ENCODE results near the gene RPAP2.
A peak's percentile ranks its signal among the peaks of the same experiment; 100 is the strongest.
"Not testable (repeated sequence)": the region's sequence is repeated elsewhere in the genome, so short reads cannot be mapped to it uniquely, and the experiment has no call there.

Gene RPAP2

DNA sequence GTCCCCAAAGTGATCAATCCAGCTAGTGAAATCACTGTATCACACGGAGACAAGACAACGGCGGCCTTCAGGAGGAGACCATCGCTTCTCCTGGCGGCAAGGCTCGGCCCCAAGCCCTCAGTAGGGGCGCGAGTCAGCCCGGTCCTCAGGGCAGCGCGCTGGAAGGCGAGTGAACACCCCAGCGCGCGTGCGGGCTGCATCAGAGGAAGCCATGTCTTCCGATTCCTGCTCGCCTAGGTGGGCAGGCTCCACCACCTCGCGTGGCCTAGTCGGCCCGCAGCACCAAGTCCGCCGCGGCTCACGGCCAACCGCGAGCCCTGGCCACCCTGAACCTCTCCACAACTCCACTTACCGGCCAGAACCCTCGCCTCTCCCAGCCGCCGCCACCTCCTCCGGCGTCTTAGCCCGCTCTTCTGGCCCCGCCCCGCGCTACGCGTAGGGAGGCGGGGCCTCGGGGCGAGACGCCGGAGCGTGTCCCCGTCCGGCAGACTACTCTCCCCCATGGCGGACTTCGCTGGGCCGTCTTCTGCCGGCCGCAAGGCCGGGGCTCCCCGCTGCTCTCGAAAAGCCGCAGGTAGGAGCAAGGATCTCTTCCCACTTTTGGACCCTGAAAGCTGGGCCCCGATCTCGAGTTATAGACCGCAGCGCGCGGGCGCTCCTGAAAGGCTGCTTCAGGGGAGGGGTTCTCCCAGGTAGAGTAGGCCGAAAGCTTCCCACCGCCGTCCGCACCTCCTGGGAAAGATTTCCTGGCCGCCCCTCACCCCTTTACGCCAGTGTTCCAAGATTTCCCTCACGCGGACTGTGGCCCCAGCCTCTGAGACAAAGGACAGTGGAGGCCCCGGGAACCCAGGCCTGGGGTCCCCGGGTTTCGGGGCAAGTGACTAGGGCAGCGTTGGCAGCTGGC, at the start of gene RPAP2, which contains the start of gene GLMN:
Gene RPAP2 (plus strand): TSS at position 487 of the 904 bp plus-strand sequence. CDS start 15 bp downstream, at position 502.
Gene GLMN (minus strand): TSS at position 415 of the 904 bp plus-strand sequence. CDS start 988 bp downstream, outside the sequence.
- DNase-seq (ENCODE audit: low spot score) = peak; percentile 85

DNA sequence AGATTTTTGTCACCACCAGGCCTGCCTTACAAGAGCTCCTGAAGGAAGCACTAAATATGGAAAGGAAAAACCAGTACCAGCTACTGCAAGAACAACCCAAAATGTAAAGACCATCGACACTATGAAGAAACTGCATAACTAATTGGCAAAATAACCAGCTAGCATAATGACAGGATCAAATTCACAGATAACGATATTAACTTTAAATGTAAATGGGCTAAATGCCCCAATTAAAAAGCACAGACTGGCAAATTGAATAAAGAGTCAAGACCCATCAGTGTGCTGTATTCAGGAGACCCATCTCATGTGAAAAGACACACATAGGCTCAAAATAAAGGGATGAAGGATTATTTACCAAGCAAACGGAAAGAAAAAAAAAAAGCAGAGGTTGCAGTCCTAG, 44.1 kb upstream of the RPAP2 start:
- not testable (repeated sequence) for DNase-seq (ENCODE audit: low spot score)

DNA sequence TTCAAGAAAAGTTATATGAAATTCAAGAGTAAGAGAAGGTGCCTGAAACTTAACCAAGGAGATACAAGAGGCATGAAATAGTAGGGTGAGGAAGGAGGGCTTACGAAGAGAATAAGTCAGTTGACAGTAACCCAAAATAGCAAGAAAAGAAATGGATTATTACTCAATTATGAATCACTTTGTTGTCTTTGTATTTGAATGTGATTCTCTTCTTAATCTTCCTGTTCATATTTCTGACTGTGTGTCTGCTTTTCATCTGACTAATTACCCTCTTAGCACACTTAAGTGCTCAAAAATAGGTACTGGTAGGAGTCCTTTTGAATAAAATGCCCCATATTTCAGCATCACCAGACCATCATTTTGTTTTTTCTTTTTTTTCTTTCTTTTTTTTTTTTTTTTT, 39.5 kb upstream of the RPAP2 start:
- DNase-seq (ENCODE audit: low spot score) = peak; percentile 30

DNA sequence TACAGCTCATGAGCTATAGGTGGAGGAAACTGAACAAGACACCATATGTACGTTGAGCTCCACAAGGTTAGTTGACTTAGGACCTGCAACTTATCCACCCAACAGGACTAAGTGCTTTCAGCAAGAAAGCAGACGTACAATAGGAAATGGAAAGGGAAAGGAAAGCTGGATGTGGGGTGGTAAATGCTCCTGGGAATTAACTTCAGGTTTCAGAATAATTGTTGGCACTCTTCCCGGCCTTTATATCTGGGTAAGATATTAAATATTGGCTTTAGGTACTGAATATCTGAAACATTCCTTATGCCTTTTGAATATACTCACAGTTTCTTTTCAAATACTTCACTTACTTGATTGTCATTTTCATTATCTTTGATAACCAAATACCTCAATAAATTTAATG, 36.3 kb upstream of the RPAP2 start:
- DNase-seq (ENCODE audit: low spot score) = no peak

DNA sequence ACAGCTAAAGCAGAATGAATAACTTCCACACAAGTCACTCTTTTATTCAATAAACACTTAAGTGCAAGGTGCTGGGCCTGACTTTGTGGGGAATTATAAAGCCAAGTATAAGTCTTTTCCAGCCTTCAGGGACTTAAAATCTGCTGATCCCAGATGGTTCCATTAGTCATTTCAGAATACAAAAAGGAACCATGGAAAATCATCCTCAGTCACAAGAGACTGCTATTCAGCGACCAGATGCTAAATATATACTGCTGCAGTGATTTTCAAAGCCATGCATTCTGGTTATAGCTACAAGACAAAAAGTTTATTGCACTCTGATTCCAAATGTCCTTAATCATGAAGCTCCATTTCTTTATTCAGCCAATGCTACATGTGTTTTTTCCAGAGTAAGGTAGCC, 25.8 kb upstream of the RPAP2 start:
- no peak for DNase-seq (ENCODE audit: low spot score)

DNA sequence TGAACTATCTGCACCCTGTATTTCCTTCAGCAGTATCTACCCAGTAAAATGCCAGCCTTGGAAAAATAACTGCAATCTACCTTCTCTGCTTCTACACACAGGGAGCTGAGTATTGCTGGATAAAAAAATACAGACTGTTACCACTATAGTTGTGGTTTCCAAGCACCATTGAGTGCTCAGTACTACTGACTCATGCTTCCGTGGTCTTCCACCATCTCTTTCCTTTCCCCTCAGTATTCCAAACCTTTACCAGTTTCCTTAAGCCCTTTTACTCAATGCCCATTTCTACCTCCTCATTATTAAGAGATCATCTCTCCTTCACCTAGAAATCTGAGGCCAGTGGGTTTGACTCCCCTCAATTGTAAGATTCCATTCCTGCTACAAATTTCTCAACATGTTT, 23.9 kb upstream of the RPAP2 start:
- no peak for DNase-seq (ENCODE audit: low spot score)

DNA sequence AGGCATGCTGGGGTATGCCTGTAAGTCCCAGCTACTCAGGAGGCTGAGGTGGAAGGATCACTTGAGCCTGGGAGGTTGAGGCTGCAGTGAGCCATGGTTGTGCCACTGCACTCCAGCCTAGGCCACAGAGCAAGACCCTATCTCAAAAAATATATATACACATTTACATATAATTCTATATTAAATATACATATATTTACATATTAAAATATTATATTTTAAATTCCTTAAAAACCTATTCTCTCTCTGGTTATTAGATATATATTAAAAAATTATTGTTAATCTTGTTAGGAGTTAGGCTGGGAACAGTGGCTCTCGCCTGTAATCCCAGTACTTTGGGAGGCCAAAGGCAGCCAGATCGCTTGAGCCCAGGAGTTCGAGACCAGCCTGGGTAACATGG, 22.8 kb upstream of the RPAP2 start:
- DNase-seq (ENCODE audit: low spot score) = no peak

DNA sequence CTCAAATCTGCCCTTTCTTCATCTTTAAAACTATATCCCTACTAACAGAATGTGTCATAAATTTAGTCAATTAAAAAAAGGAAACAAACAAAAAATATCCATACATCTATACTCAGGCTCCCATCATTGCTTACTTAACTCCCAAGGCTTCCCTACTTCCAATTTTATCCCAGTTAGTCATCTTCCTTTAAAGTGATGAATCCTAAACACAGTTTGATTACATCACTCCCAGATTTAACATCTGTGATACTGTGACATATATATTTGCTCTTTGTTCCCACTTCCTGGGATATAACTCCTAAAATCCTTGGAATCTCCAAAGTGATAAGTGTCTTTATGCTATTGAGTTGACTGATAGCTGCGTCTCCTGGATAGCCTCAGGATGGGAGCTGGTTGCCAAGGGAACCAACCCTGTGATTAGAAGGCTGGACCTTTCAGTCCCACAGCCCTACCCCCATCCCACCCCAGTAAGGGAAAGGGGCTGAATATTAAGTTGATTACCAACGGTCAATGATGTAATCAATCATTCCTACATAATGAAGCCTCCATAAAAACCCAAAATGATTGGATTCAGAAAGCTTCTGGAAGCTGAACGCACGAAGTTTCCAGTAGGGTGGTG, 21.6 kb upstream of the RPAP2 start:
- no peak for DNase-seq (ENCODE audit: low spot score)

DNA sequence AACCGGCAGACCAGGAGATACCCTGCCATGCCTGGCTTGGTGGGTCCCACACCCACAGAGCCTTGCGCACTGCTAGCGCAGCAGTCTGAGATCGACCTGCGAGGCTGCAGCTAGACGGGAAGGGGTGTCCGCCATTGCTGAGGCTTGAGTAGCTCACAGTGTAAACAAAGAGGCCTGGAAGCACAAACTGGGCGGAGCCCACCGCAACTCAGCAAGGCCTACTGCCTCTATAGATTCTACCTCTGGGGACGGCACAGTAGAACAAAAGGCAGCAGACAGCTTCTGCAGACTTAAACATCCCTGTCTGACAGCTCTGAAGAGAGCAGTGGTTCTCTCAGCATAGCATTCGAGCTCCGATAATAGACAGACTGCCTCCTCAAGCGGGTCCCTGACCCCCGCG, 19.1 kb upstream of the RPAP2 start:
- not testable (repeated sequence) for DNase-seq (ENCODE audit: low spot score)

DNA sequence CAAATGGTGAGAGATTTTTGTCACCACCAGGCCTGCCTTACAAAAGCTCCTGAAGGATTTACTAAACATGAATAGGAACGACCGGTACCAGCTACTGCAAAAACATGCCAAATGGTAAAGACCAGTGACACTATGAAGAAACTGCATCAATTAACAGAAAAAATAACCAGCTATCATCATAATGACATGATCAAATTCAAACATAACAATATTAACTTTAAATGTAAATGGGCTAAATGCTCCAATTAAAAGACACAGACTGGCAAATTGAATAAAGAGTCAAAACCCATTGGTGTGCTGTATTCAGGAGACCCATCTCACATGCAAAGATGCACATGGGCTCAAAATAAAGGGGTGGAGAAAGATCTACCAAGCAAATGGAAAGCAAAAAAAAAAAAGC, 17.4 kb upstream of the RPAP2 start:
- DNase-seq (ENCODE audit: low spot score) = not testable (repeated sequence)

DNA sequence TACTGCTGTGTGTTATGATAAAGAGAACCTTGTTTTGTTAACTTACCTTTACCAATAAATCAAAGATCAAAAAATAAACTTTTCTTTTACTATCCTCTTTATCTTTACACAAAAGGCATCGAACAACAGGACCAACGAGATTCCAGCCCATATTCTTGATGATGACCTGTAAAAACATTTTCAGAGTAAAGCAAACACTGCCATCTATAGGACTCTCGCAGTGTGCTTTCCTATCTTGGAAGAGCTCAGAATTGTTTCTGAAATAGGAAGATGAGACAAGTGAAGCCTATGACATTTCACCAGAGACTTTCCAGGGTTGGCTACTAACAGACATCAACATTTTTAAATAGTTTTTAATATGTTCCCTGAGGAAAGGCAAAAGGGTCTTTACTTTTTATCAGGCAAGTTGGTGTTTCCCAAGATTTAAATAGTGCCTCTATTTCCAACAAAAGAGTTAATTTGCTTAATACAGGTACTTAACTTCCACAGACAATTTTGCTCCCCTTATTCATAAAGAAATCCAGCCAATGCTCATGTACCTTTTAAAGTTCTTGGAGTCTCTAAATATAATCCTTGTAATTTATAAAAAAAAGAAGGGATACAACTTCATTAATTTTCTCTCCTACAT, 7.4 kb upstream of the RPAP2 start:
- DNase-seq (ENCODE audit: low spot score) = peak; percentile 47

DNA sequence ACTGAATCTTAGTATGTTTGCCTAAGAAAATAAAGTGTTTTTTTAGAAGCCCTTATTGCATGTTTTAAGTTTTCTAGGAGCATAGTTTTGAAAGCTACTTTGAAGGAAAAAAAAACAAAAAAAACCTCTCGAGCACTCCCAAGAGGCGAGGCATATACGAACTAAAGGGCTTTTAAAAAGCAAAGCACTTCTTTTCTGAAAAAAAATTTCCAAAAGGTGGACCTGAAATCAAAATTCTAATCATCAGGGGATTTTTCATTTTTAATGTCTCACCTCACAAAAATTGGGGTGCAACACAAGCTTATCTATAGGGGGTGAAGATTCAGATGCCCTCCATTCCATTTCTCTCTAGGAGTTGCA, 666 bp upstream of the RPAP2 start:
- DNase-seq (ENCODE audit: low spot score) = no peak

DNA sequence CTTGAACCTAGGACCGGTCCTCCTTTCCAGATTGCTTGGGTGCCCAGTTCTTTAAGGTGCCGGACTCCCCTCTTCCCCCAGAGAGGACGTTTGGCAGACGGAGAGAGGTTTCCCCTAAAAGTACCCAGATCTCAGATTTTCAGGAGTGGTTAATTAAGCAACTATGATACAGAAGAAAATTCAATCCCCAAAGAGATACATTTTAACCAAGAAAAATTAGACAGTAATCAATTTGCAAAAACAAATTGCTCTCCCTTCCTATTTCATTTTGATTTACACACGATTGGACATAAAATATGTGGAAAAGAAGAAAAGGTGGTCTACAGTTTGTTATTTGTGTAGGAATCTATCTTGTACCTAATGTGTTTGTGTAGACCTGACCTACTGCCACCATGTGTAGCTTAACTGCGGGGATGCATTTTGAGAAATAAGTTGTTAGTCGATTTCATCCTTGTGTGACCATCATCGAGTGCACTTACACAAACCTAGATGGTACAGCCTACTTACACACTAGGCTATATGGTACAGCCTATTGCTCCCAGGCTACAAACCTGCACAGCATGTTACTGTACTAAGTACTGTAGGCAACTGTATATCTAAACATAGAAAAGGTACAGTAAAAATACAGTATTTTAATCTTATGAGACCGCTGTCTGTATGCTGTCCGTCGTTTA, 755 bp downstream of the RPAP2 start:
- no peak for DNase-seq (ENCODE audit: low spot score)

DNA sequence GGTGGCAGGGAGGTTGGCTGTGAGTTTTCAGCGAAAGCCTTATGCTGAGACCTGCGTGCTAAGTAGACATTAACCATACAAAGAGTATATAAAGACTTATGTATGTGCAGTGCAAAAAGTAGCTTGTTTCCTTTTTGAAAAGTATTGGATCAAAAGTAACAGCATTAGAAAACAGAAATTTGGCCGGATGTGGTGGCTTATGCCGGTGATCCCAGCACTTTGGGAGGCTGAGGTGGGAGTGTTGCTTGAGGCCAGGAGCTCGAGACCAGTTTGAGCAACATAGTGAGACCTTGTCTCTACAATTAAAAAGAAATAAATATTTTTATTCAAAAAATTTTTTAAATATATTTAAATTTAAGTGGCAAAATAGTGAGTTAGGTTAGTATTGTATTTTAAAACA, 2.2 kb downstream of the RPAP2 start:
- no peak for DNase-seq (ENCODE audit: low spot score)

DNA sequence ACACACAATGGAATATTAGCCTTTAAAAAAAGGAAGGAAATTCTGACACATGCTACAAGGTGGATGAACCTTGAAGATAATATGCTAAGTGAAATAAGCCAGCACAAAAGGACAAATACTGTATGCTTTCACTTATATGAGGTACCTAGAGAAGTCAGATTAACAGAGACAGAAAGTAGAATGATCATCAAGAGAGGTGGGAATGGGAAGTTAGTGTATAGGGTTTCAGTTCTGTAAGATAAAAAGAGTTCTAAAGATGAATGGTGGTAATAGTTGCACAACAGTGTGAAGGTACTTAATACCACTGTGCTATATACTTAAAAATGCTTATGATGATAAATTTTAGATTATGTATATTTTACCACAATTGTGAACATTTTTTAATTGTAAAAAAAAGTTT, 7.2 kb downstream of the RPAP2 start:
- no peak for DNase-seq (ENCODE audit: low spot score)

DNA sequence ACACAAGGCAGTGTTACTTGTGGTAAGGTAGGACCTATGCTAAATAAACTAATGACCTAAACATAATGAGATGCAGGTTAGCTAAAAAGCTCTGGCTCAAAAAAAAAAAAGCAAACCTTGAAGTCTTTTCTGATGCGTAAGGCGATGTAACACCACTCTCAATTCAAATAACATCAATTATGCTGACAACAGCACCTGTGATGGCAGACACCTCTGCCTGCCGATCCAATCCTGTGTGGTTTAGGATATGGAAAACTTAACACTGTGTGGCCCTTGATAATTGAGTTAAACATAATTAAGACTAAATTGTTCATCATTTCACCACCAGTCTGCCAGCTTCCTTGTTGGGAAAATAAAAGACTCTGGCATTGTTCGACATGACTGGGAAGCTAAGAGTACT, 9.1 kb downstream of the RPAP2 start:
- DNase-seq (ENCODE audit: low spot score) = no peak

DNA sequence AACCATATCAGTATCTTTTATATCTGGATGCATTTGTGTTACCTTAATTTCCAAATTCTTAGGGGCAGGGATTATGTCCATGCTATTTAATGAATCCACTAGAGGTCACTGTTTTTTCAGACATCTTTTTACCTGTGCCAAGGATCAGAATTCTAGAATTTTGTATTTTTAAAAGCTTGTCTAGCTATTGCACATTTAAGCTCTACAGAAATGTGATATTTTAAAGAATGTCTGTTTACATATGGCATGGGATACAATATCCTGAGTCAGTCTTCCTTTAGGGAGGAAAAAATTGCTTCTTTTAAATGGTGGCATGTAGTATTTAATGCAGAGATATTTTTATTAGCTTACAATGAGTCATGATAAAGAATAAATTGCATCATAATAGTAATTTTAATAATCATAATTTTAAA, 11.3 kb downstream of the RPAP2 start:
- DNase-seq (ENCODE audit: low spot score) = no peak

DNA sequence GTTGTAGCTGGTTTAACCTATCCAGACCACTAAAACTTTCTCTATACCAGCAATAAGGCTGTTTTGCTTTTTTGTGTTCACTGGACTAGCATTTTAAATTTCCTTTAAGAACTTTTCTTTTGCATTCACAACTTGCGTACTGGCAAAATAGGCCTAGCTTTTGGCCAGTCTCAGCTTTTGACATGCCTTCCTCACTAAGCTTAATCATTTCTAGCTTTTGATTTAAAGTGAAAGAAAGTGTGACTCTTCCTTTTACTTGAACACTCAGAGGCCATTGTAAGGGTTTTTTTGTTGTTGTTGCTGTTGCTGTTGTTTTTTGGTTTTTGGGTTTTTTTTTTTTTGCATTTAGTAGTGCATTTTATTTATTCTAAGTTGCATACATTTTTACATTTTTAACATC, 15.2 kb downstream of the RPAP2 start:
- DNase-seq (ENCODE audit: low spot score) = no peak

DNA sequence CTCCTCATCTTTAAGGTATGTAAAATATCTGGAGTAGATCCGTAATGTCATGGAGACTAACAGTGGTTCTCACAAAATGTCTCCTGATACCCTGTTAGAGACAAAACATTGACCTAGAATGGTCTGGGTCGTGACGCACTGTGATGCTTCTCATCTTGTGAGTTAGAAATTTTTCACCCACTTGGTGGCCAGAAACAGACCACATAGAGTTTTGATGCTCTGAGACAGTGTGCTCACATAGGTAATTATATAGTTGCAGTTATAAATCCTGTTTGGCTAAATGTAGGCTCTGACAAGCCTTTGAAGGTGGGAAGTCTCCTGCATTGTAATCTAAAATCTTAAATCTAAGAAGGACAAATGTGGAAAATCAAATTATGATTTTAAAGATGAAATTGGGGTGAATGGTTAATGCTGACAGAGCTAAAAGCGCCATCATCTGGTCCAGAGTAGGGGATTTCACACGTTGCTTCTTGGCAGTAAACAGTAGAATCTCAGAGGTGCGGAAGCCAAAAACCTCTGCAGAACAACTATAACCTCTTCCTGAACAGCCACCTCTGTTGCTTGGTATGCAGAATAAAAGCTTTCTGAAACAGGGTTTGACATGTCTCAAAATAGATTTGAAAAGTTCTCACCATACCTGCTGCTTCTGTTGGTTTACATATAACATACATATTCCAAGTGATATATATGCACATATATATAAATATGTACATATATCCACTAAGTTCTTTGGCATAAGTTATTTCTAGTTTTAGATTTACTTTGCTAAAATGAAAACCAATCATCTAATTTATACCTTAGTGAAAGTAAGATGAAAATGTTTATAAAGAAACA, 17.1 kb downstream of the RPAP2 start:
- no peak for DNase-seq (ENCODE audit: low spot score)

DNA sequence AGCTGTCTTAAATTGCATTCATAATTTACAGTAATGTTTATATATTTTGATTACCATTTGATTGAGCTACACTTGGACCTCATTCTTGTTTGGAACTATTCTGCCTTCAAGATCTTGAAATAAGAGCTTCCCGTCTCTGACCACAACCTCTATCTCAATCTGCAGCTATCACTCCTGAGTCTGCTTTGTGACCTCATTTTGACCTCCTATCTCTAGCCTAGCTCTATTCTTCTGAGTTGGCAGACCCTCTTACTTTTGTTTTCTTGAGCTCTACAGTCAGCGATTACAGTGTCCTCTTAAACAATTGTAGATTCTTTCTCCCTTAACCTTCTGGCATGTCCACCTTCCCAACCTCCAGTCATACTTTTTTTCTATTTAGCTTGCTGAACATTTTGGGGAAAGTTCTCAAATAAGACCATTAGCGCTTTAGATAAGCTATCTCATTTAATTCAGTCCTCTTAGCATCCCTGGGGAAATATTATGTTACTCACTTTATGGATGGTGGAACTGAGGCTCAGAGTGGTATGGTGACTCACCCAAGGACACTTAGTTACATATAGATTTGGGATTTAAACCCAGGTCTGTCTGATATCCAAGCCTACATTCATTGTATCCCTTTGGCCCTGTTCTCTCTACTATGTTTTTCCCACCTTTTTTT, 19.1 kb downstream of the RPAP2 start:
- DNase-seq (ENCODE audit: low spot score) = no peak
